ENCODE data around the gene FEM1A.
"Not testable (repeated sequence)": the region's sequence is repeated elsewhere in the genome, so short reads cannot be mapped to it uniquely, and the experiment has no call there.

Gene FEM1A

GRCh38 chr19:4791183-4792018 is at the start of gene FEM1A:
FEM1A (plus strand) TSS chr19:4791734; CDS start chr19:4791855, 121 bp downstream.
- no peaks in the 10 kb centered on the region for H3K27me3 ChIP-seq (ENCODE audit: control insufficient read depth in 1 of 2, insufficient read depth in 2 of 2, low read length in 2 of 2)
- H3K27ac ChIP-seq (ENCODE audit: low read length), result peak within 1 kb of the TSS; percentile 78
- peak within 1 kb of the TSS; percentile 73 to 83 for H3K4me3 ChIP-seq (ENCODE audit: low read length in 2 of 2)
- no peaks in the 10 kb centered on the region for H3K9me3 ChIP-seq (ENCODE audit: control insufficient read depth in 2 of 2, low read length in 2 of 2)
- H3K4me1 ChIP-seq (ENCODE audit: control insufficient read depth, insufficient read depth, low read length), result peaks cover 30% of the 10 kb centered on the region
- peaks cover 17 to 19% of the 10 kb centered on the region in 2 donors for H3K36me3 ChIP-seq (ENCODE audit: control insufficient read depth in 2 of 2, insufficient read depth in 2 of 2, low read length in 2 of 2)
- H3K9ac ChIP-seq (ENCODE audit: low read length in 2 of 2), result peak within 1 kb of the TSS; percentile 76 to 84

- Histone ChIP-seq H3K9me3 (ENCODE audit: control insufficient read depth in 2 of 2, low read length in 2 of 2) (no peaks in the 10 kb centered on the region), H3K4me1 (ENCODE audit: control insufficient read depth, insufficient read depth, low read length) (peaks cover 13% of the 10 kb centered on the region), H3K27me3 (ENCODE audit: control insufficient read depth in 1 of 2, insufficient read depth in 2 of 2, low read length in 2 of 2) (peaks cover 0 to 1% of the 10 kb centered on the region in 2 donors), H3K27ac (ENCODE audit: low read length) (no peak overlapping the region), H3K4me3 (ENCODE audit: low read length in 2 of 2) (no peak overlapping the region), H3K9ac (ENCODE audit: low read length in 2 of 2) (no peak overlapping the region), H3K36me3 (ENCODE audit: control insufficient read depth in 2 of 2, insufficient read depth in 2 of 2, low read length in 2 of 2) (no peaks in the 10 kb centered on the region)
Measured at GRCh38 chr19:4742723-4743646, 48.5 kb upstream of the FEM1A start.

DNA sequence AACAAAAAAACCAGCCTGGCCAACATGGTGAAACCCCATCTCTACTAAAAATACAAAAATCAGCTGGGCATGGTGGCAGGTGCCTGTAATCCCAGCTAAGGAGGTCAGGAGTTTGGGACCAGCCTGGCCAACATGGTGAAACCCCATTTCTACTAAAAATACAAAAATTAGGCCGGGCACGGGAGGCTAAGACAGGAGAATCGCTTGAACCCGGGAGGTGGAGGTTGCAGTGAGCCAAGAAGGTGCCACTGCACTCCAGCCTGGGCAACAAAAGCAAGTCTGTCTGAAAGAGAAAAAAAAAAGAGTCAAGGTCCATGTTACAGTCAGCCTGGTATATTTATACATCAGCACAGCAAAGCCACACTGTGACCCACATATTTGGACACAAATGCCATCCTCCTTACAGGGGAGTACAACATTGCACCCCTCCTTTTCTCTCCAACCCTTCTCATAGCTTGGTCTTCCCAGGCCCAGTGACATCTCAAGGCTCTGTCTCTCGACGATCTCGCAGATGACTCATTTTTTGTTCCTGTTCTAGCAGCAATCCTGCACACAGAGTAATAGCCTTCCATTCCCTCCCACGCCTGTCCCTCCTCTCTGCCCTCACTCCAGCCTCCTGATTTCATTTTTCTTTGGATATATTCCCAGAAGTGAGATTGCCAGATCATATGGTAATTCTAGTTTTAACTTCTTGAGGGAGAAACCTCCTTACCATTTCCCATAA is 46.9 kb upstream of the FEM1A start:
- Histone ChIP-seq H3K27ac (ENCODE audit: low read length) (no peak overlapping the region), H3K36me3 (ENCODE audit: control insufficient read depth in 2 of 2, insufficient read depth in 2 of 2, low read length in 2 of 2) (no peaks in the 10 kb centered on the region), H3K9ac (ENCODE audit: low read length in 2 of 2) (peak overlapping the region in 1 of 2 donors; percentile 42), H3K4me3 (ENCODE audit: low read length in 2 of 2) (no peak overlapping the region), H3K27me3 (ENCODE audit: control insufficient read depth in 1 of 2, insufficient read depth in 2 of 2, low read length in 2 of 2) (peaks cover 4% of the 10 kb centered on the region in 2 donors), H3K9me3 (ENCODE audit: control insufficient read depth in 2 of 2, low read length in 2 of 2) (no peaks in the 10 kb centered on the region), H3K4me1 (ENCODE audit: control insufficient read depth, insufficient read depth, low read length) (peaks cover 13% of the 10 kb centered on the region)

DNA sequence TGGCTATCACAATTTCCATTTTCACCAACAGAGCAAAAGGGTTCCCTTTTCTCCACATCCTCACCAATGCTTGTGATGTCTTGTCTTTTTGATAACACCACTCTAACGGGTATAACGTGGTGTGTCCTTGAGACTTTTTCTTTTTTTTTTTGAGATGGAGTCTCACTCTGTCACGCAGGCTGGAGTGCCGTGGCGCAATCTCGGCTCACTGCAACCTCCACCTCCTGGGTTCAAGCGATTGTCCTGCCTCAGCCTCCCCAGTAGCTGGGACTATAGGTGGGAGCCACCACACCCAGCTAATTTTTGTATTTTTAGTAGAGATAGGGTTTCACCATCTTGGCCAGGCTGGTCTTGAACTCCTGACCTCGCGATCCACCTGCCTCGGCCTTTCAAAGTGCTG is 46.4 kb upstream of the FEM1A start:
- H3K27me3 ChIP-seq (ENCODE audit: control insufficient read depth in 1 of 2, insufficient read depth in 2 of 2, low read length in 2 of 2); H3K27ac ChIP-seq (ENCODE audit: low read length); H3K4me3 ChIP-seq (ENCODE audit: low read length in 2 of 2); H3K9ac ChIP-seq (ENCODE audit: low read length in 2 of 2); H3K9me3 ChIP-seq (ENCODE audit: control insufficient read depth in 2 of 2, low read length in 2 of 2); H3K36me3 ChIP-seq (ENCODE audit: control insufficient read depth in 2 of 2, insufficient read depth in 2 of 2, low read length in 2 of 2): not testable (repeated sequence)
- H3K4me1 ChIP-seq (ENCODE audit: control insufficient read depth, insufficient read depth, low read length), result peaks cover 13% of the 10 kb centered on the region

GRCh38 chr19:4745986-4746385 is 45.5 kb upstream of the FEM1A start:
- Histone ChIP-seq H3K27me3 (ENCODE audit: control insufficient read depth in 1 of 2, insufficient read depth in 2 of 2, low read length in 2 of 2) (peaks cover 4% of the 10 kb centered on the region in 2 donors), H3K4me3 (ENCODE audit: low read length in 2 of 2) (no peak overlapping the region), H3K27ac (ENCODE audit: low read length) (no peak overlapping the region), H3K9me3 (ENCODE audit: control insufficient read depth in 2 of 2, low read length in 2 of 2) (no peaks in the 10 kb centered on the region), H3K9ac (ENCODE audit: low read length in 2 of 2) (no peak overlapping the region), H3K36me3 (ENCODE audit: control insufficient read depth in 2 of 2, insufficient read depth in 2 of 2, low read length in 2 of 2) (no peaks in the 10 kb centered on the region), H3K4me1 (ENCODE audit: control insufficient read depth, insufficient read depth, low read length) (peaks cover 13% of the 10 kb centered on the region)

GRCh38 chr19:4748185-4748584 is 43.3 kb upstream of the FEM1A start:
- no peaks in the 10 kb centered on the region for H3K36me3 ChIP-seq (ENCODE audit: control insufficient read depth in 2 of 2, insufficient read depth in 2 of 2, low read length in 2 of 2)

GRCh38 chr19:4748589-4748988 is 42.9 kb upstream of the FEM1A start:
- H3K9ac ChIP-seq (ENCODE audit: low read length in 2 of 2), result no peak overlapping the region
- peaks cover 8% of the 10 kb centered on the region for H3K4me1 ChIP-seq (ENCODE audit: control insufficient read depth, insufficient read depth, low read length)
- H3K27me3 ChIP-seq (ENCODE audit: control insufficient read depth in 1 of 2, insufficient read depth in 2 of 2, low read length in 2 of 2), result peaks cover 4 to 6% of the 10 kb centered on the region in 2 donors
- H3K9me3 ChIP-seq (ENCODE audit: control insufficient read depth in 2 of 2, low read length in 2 of 2), result no peaks in the 10 kb centered on the region
- no peak overlapping the region for H3K4me3 ChIP-seq (ENCODE audit: low read length in 2 of 2)
- no peak overlapping the region for H3K27ac ChIP-seq (ENCODE audit: low read length)
- H3K36me3 ChIP-seq (ENCODE audit: control insufficient read depth in 2 of 2, insufficient read depth in 2 of 2, low read length in 2 of 2), result no peaks in the 10 kb centered on the region

More at GRCh38 chr19:4748185-4748584, 43.3 kb upstream of the FEM1A start:
- peaks cover 4 to 6% of the 10 kb centered on the region in 2 donors for H3K27me3 ChIP-seq (ENCODE audit: control insufficient read depth in 1 of 2, insufficient read depth in 2 of 2, low read length in 2 of 2)
- peaks cover 8% of the 10 kb centered on the region for H3K4me1 ChIP-seq (ENCODE audit: control insufficient read depth, insufficient read depth, low read length)
- H3K9me3 ChIP-seq (ENCODE audit: control insufficient read depth in 2 of 2, low read length in 2 of 2), result no peaks in the 10 kb centered on the region
- no peak overlapping the region for H3K9ac ChIP-seq (ENCODE audit: low read length in 2 of 2)
- no peak overlapping the region for H3K27ac ChIP-seq (ENCODE audit: low read length)
- H3K4me3 ChIP-seq (ENCODE audit: low read length in 2 of 2), result no peak overlapping the region

GRCh38 chr19:4749870-4750590 is 41.5 kb upstream of the FEM1A start:
- Histone ChIP-seq H3K4me1 (ENCODE audit: control insufficient read depth, insufficient read depth, low read length) (no peaks in the 10 kb centered on the region), H3K4me3 (ENCODE audit: low read length in 2 of 2) (no peak overlapping the region), H3K27me3 (ENCODE audit: control insufficient read depth in 1 of 2, insufficient read depth in 2 of 2, low read length in 2 of 2) (peaks cover 4 to 6% of the 10 kb centered on the region in 2 donors), H3K9me3 (ENCODE audit: control insufficient read depth in 2 of 2, low read length in 2 of 2) (no peaks in the 10 kb centered on the region), H3K9ac (ENCODE audit: low read length in 2 of 2) (no peak overlapping the region), H3K36me3 (ENCODE audit: control insufficient read depth in 2 of 2, insufficient read depth in 2 of 2, low read length in 2 of 2) (no peaks in the 10 kb centered on the region), H3K27ac (ENCODE audit: low read length) (no peak overlapping the region)

DNA sequence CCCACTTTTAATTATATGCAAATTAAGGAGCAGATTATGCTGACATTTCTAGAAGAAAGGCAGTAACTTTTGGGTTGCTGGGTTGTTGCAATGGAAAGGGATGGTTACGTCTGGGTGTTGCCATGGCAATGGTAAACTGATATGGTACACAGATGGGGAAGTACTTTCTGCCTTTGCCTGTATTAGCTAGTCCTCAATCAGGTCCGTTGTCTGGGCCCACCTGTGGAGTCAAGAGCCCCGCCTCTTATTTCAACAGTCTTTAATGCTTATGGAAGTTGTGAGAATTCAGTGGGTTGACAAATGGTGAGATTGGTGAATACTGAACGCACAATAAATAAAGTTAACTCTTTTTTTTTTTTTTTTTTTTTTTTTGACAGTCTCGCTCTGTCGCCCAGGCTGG is 37.3 kb upstream of the FEM1A start:
- Histone ChIP-seq H3K4me1 (ENCODE audit: control insufficient read depth, insufficient read depth, low read length) (peaks cover 1% of the 10 kb centered on the region), H3K36me3 (ENCODE audit: control insufficient read depth in 2 of 2, insufficient read depth in 2 of 2, low read length in 2 of 2) (no peaks in the 10 kb centered on the region), H3K27me3 (ENCODE audit: control insufficient read depth in 1 of 2, insufficient read depth in 2 of 2, low read length in 2 of 2) (peaks cover 0 to 2% of the 10 kb centered on the region in 2 donors), H3K4me3 (ENCODE audit: low read length in 2 of 2) (no peak overlapping the region), H3K27ac (ENCODE audit: low read length) (no peak overlapping the region), H3K9me3 (ENCODE audit: control insufficient read depth in 2 of 2, low read length in 2 of 2) (peaks cover 0 to 4% of the 10 kb centered on the region in 2 donors), H3K9ac (ENCODE audit: low read length in 2 of 2) (no peak overlapping the region)

DNA sequence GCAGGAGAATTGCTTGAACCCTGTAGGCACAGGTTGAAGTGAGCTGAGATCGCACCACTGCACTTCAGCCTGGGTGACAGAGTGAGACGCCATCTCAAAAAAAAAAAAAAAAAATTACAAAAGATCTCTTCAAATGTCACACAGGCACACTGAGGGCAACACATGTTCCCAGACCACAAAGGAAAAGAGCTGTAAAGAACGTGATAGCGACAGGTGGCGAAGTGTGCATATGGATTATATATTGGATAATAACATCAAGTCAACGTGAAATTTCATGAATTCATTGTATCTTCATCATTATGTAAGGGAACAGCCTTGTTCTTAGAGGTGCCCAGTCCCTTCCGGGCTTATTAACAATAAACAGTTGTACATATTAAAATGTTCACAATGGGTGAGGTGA is 36.1 kb upstream of the FEM1A start:
- no peak overlapping the region for H3K27ac ChIP-seq (ENCODE audit: low read length)
- H3K9me3 ChIP-seq (ENCODE audit: control insufficient read depth in 2 of 2, low read length in 2 of 2), result peaks cover 0 to 4% of the 10 kb centered on the region in 2 donors
- no peak overlapping the region for H3K9ac ChIP-seq (ENCODE audit: low read length in 2 of 2)
- peaks cover 10% of the 10 kb centered on the region for H3K4me1 ChIP-seq (ENCODE audit: control insufficient read depth, insufficient read depth, low read length)
- H3K27me3 ChIP-seq (ENCODE audit: control insufficient read depth in 1 of 2, insufficient read depth in 2 of 2, low read length in 2 of 2), result peaks cover 2% of the 10 kb centered on the region in 2 donors
- H3K4me3 ChIP-seq (ENCODE audit: low read length in 2 of 2), result no peak overlapping the region
- no peaks in the 10 kb centered on the region for H3K36me3 ChIP-seq (ENCODE audit: control insufficient read depth in 2 of 2, insufficient read depth in 2 of 2, low read length in 2 of 2)
